ENCODE results near the gene SLC8B1. TPM values are rescaled to one million over a fixed set of nuclear protein-coding genes. Genes with fewer than 3 reads are reported as not detected.

The SLC8B1 gene
- total and polyA plus RNA-seq, 9 of the 15 experiments (the other 6 are each of a cell fraction or from before 2014, with no cell fraction given): 0.86 to 34.1 (median 18.5) TPM

GRCh38 chr12:113298861-113299545, 35.9 kb downstream of the SLC8B1 start (continued):
- TF ChIP-seq ZBTB40 (IDR thresholded peaks at IDR 0.05): no peak
- no peak for TF ChIP-seq ZBTB40 (CRISPR knock-in tag; IDR thresholded peaks at IDR 0.05)
- no peak for TF ChIP-seq L3MBTL2 (IDR thresholded peaks at IDR 0.05)
- TF ChIP-seq PATZ1 (CRISPR knock-in tag; IDR thresholded peaks at IDR 0.05; ENCODE audit: borderline replicate concordance): no peak
- no peak for TF ChIP-seq NFXL1 (CRISPR knock-in tag; IDR thresholded peaks at IDR 0.05)
- no peak for TF ChIP-seq STAT5B (CRISPR knock-in tag; IDR thresholded peaks at IDR 0.05)
- TF ChIP-seq LEF1 (IDR thresholded peaks at IDR 0.05): no peak
- TF ChIP-seq BRF2 (IDR thresholded peaks at IDR 0.05; ENCODE audit: borderline replicate concordance, insufficient read depth, insufficient read length): no peak
- no peak for TF ChIP-seq ID3 (CRISPR knock-in tag; IDR thresholded peaks at IDR 0.05)
- no peak for TF ChIP-seq ID3 (tag; IDR thresholded peaks at IDR 0.05)

Data from K562 (cell line).